HepG2 (cell line): ENCODE data around the gene PEX11A. TPM values are rescaled to one million over a fixed set of nuclear protein-coding genes. Genes with fewer than 3 reads are reported as not detected.
A peak's percentile ranks its signal among the peaks of the same experiment; 100 is the strongest.

Source experiments
- CREBL2 ChIP-seq: sonication (generic); formaldehyde crosslinking; IDR thresholded peaks from 2 replicates; pipeline ENCODE4 v1.8.1; 2023; ENCODE audit warnings: missing genetic modification reagents, mild to moderate bottlenecking, borderline replicate concordance
- FUBP1 ChIP-seq: sonication (generic); formaldehyde crosslinking; IDR thresholded peaks from 2 replicates; pipeline ENCODE4 v1.5.1; 2020; ENCODE audit warnings: missing genetic modification reagents, mild to moderate bottlenecking, borderline replicate concordance
- GATA4 ChIP-seq: sonication (generic); IDR thresholded peaks from 2 replicates; pipeline ENCODE4 v1.6.1; 2016; ENCODE audit warnings: antibody characterized with exemption, low read depth, borderline replicate concordance
- KMT2A ChIP-seq: sonication (generic); formaldehyde crosslinking; IDR thresholded peaks from 2 replicates; pipeline ENCODE4 v1.4.0; 2020; ENCODE audit warnings: missing genetic modification reagents
- MXD3 ChIP-seq: IDR thresholded peaks from 2 replicates; pipeline ENCODE4 v1.6.1; 2016; ENCODE audit warnings: mild to moderate bottlenecking, missing biosample characterization, missing genetic modification reagents
- PATZ1 ChIP-seq: sonication (generic); formaldehyde crosslinking; IDR thresholded peaks from 2 replicates; pipeline ENCODE4 v1.4.0; 2020; ENCODE audit warnings: missing genetic modification reagents
- REXO4 ChIP-seq: sonication (generic); formaldehyde crosslinking; IDR thresholded peaks from 2 replicates; pipeline ENCODE4 v1.8.0; 2022; ENCODE audit warnings: missing genetic modification reagents, mild to moderate bottlenecking, borderline replicate concordance
- SAP130 ChIP-seq: IDR thresholded peaks from 2 replicates; pipeline ENCODE4 v1.6.1; 2016; ENCODE audit warnings: low read depth
- SKIL ChIP-seq: sonication (generic); formaldehyde crosslinking; IDR thresholded peaks from 2 replicates; pipeline ENCODE4 v1.8.0; 2022; ENCODE audit warnings: missing genetic modification reagents, mild to moderate bottlenecking, moderate library complexity, borderline replicate concordance
- TFDP1 ChIP-seq: IDR thresholded peaks from 2 replicates; pipeline ENCODE4 v1.6.1; 2016; ENCODE audit warnings: missing compliant biosample characterization, missing genetic modification reagents, borderline replicate concordance
- XBP1 ChIP-seq: sonication (generic); formaldehyde crosslinking; IDR thresholded peaks from 2 replicates; pipeline ENCODE4 v1.5.0; 2020; ENCODE audit warnings: missing genetic modification reagents
- ZFP37 ChIP-seq: sonication (generic); formaldehyde crosslinking; IDR thresholded peaks from 2 replicates; pipeline ENCODE4 v1.4.0; 2020; ENCODE audit warnings: missing genetic modification reagents, borderline replicate concordance
- ZFP41 ChIP-seq: sonication (generic); formaldehyde crosslinking; IDR thresholded peaks from 2 replicates; pipeline ENCODE4 v1.4.0; 2020; ENCODE audit warnings: mild to moderate bottlenecking, missing genetic modification reagents, borderline replicate concordance
- ZMYM3 ChIP-seq: sonication (generic); formaldehyde crosslinking; IDR thresholded peaks from 2 replicates; pipeline ENCODE4 v1.5.1; 2020; ENCODE audit warnings: mild to moderate bottlenecking, missing genetic modification reagents
- ZNF224 ChIP-seq: sonication (generic); formaldehyde crosslinking; IDR thresholded peaks from 2 replicates; pipeline ENCODE4 v1.5.0; 2020; ENCODE audit warnings: mild to moderate bottlenecking, missing genetic modification reagents
- ZNF33B ChIP-seq: sonication (generic); formaldehyde crosslinking; IDR thresholded peaks from 2 replicates; pipeline ENCODE4 v1.5.1; 2020; ENCODE audit warnings: mild to moderate bottlenecking, missing genetic modification reagents
- ZNF367 ChIP-seq: sonication (generic); formaldehyde crosslinking; IDR thresholded peaks from 2 replicates; pipeline ENCODE4 v1.4.0; 2020; ENCODE audit warnings: missing genetic modification reagents, borderline replicate concordance
- ZNF577 ChIP-seq: sonication (generic); formaldehyde crosslinking; IDR thresholded peaks from 2 replicates; pipeline ENCODE4 v1.4.0; 2020; ENCODE audit warnings: mild to moderate bottlenecking, low read depth, missing genetic modification reagents, borderline replicate concordance
- ZNF7 ChIP-seq: IDR thresholded peaks from 2 replicates; pipeline ENCODE4 v1.6.1; 2016; ENCODE audit warnings: missing biosample characterization, missing genetic modification reagents
- ZNF746 ChIP-seq: sonication (generic); formaldehyde crosslinking; IDR thresholded peaks from 2 replicates; pipeline ENCODE4 v1.8.0; 2022; ENCODE audit warnings: mild to moderate bottlenecking, missing genetic modification reagents
- polyA plus RNA-seq, 8 experiments: library from polyadenylated mRNA; depleted of rRNA in 3 of 8; stranded (reverse) in 7 of 8; unstranded in 1 of 8; fragments of >200 nt; fragmentation: Illumina TruSeq in 4 of 8; extraction: Trizol in 4 of 8; gene quantifications; 2 replicates each; pipeline versions ENCODE4 v1.2.1 to v1.2.3, GENCODE V29; 2011 to 2016; ENCODE audit warnings: low read depth in 4 of 8, missing spikeins in 1 of 8, mixed read lengths in 1 of 8; ENCODE audit not compliant: insufficient read depth in 1 of 8
- total RNA-seq, 5 experiments: library from RNA; depleted of rRNA; stranded (reverse); fragments of >200 nt; fragmentation: Illumina TruSeq; extraction: Trizol; gene quantifications; 2 replicates each; pipeline ENCODE4 v1.2.3, GENCODE V29; 2016; ENCODE audit warnings: low read depth in 1 of 5

The PEX11A gene
- total and polyA plus RNA-seq, 2 of the 13 experiments (the other 11 are each of a cell fraction or from before 2014, with no cell fraction given) = 9.9 to 15.1 TPM

- TF ChIP-seq KMT2A (CRISPR knock-in tag) = 0 out of 2 replicates have a peak, but pooled peaks have one; percentile 19
- no peak for TF ChIP-seq ZNF577 (CRISPR knock-in tag)
- peak; percentile 55; the same call in 1 of the 2 replicates for TF ChIP-seq MXD3 (CRISPR knock-in tag)
- no peak for TF ChIP-seq SKIL
- TF ChIP-seq ZNF7 = no peak
- no peak for TF ChIP-seq ZFP37 (CRISPR knock-in tag)
- TF ChIP-seq REXO4 (CRISPR knock-in tag) = no peak
- no peak for TF ChIP-seq CREBL2 (CRISPR knock-in tag)
- 0 out of 2 replicates have a peak, but pooled peaks have one; percentile 21 for TF ChIP-seq ZNF33B
- TF ChIP-seq ZNF367 = no peak
- TF ChIP-seq PATZ1 (CRISPR knock-in tag) = peak; percentile 96
- TF ChIP-seq FUBP1 (CRISPR knock-in tag) = no peak
- TF ChIP-seq GATA4 = no peak
- no peak for TF ChIP-seq ZNF224
- 0 out of 2 replicates have a peak, but pooled peaks have one; percentile 4 for TF ChIP-seq ZMYM3
- TF ChIP-seq TFDP1 = peak; percentile 23; the same call in 1 of the 2 replicates
- TF ChIP-seq ZFP41 (CRISPR knock-in tag) = no peak
- peak; percentile 64; the same call in 1 of the 2 replicates for TF ChIP-seq SAP130 (CRISPR knock-in tag)
- no peak for TF ChIP-seq XBP1 (CRISPR knock-in tag)
- TF ChIP-seq ZNF746 (CRISPR knock-in tag) = no peak
Observed at GRCh38 chr15:89654847-89655805, 35.4 kb downstream of the PEX11A start, which contains the start of gene KIF7 (continued).
